HEK293 (cell line): Measurements from ENCODE around the gene AARS2.
"Not testable (repeated sequence)": the region's sequence is repeated elsewhere in the genome, so short reads cannot be mapped to it uniquely, and the experiment has no call there.

ENCODE experiments used
- CTCF ChIA-PET: fragments of 350-600 bp; formaldehyde crosslinking; extraction: SDS; loops from one replicate; lab custom pipeline; 2021; ENCODE audit warnings: antibody characterized with exemption; lab: Yijun Ruan, JAX
- POLR2A ChIA-PET: fragments of 300-600 bp; formaldehyde crosslinking; extraction: SDS; loops from one replicate; lab custom pipeline; 2020; ENCODE audit warnings: antibody characterized with exemption, inconsistent platforms; lab: Yijun Ruan, JAX
- H3K27ac ChIP-seq: fragments of 200-500 bp; sonication (Bioruptor generic); 2 replicates; pipeline ENCODE4 v1.5.1; 2014; ENCODE audit warnings: low read depth, low read length, control low read depth, inconsistent platforms; ENCODE audit errors: extremely low read depth
- H3K36me3 ChIP-seq, 2 experiments: fragments of 200-500 bp in 1 of 2; sonication (Bioruptor generic) in 1 of 2; 1 replicate in 1 of 2; 2 replicates in 1 of 2; pipeline ENCODE4 v1.5.1; 2014 to 2017; ENCODE audit warnings: inconsistent platforms in 2 of 2, low read length in 2 of 2; ENCODE audit not compliant: control insufficient read depth in 2 of 2, insufficient read depth in 1 of 2
- H3K4me1 ChIP-seq: fragments of 200-500 bp; sonication (Bioruptor generic); 2 replicates; pipeline ENCODE4 v1.5.1; 2014; ENCODE audit warnings: mild to moderate bottlenecking, low read length, inconsistent platforms; ENCODE audit not compliant: control insufficient read depth, insufficient read depth
- H3K4me3 ChIP-seq: 2 replicates; pipeline ENCODE4 v1.5.1; 2011; ENCODE audit warnings: low read depth, mild to moderate bottlenecking, control low read depth, low read length, moderate library complexity
- H3K9me3 ChIP-seq: fragments of 200-500 bp; sonication (Bioruptor generic); 2 replicates; pipeline ENCODE4 v1.5.1; 2014; ENCODE audit warnings: low read depth, low read length, inconsistent platforms; ENCODE audit not compliant: control insufficient read depth, insufficient read depth
- MYNN ChIP-seq: fragments of 450-650 bp; formaldehyde crosslinking; IDR thresholded peaks from 2 replicates; pipeline ENCODE4 v1.5.1; 2016; ENCODE audit warnings: missing biosample characterization, missing genetic modification characterization, borderline replicate concordance
- PRDM2 ChIP-seq: fragments of 450-650 bp; formaldehyde crosslinking; IDR thresholded peaks from 2 replicates; pipeline ENCODE4 v1.5.1; 2016; ENCODE audit warnings: missing biosample characterization, missing genetic modification characterization, borderline replicate concordance
- REPIN1 ChIP-seq: fragments of 450-650 bp; formaldehyde crosslinking; IDR thresholded peaks from 2 replicates; pipeline ENCODE4 v1.5.1; 2017; ENCODE audit warnings: missing biosample characterization, missing genetic modification characterization, low read depth
- ZBTB1 ChIP-seq: fragments of 450-650 bp; formaldehyde crosslinking; IDR thresholded peaks from 2 replicates; pipeline ENCODE4 v1.5.1; 2016; ENCODE audit warnings: missing biosample characterization, missing genetic modification characterization
- ZBTB20 ChIP-seq: fragments of 450-650 bp; formaldehyde crosslinking; IDR thresholded peaks from 2 replicates; pipeline ENCODE4 v1.5.1; 2016; ENCODE audit warnings: missing biosample characterization, missing genetic modification characterization
- ZBTB7A ChIP-seq: fragments of 450-650 bp; formaldehyde crosslinking; IDR thresholded peaks from 2 replicates; pipeline ENCODE4 v1.5.1; 2016; ENCODE audit warnings: low read depth, missing biosample characterization, missing genetic modification characterization
- ZNF146 ChIP-seq: fragments of 450-650 bp; formaldehyde crosslinking; IDR thresholded peaks from 2 replicates; pipeline ENCODE4 v1.5.1; 2016; ENCODE audit warnings: missing biosample characterization, missing genetic modification characterization
- ZNF19 ChIP-seq: fragments of 450-650 bp; formaldehyde crosslinking; IDR thresholded peaks from 2 replicates; pipeline ENCODE4; 2016; ENCODE audit warnings: missing biosample characterization, missing genetic modification characterization, low read depth
- ZNF280D ChIP-seq: fragments of 450-650 bp; formaldehyde crosslinking; IDR thresholded peaks from 2 replicates; pipeline ENCODE4 v1.5.1; 2016; ENCODE audit warnings: missing biosample characterization, missing genetic modification characterization
- ZNF433 ChIP-seq: fragments of 450-650 bp; formaldehyde crosslinking; IDR thresholded peaks from 2 replicates; pipeline ENCODE4 v1.5.1; 2016; ENCODE audit warnings: missing biosample characterization, missing genetic modification characterization, low read depth
- ZNF549 ChIP-seq: fragments of 450-650 bp; IDR thresholded peaks from 2 replicates; pipeline ENCODE4 v1.5.1; 2018; ENCODE audit warnings: missing biosample characterization, missing genetic modification characterization, mild to moderate bottlenecking, inconsistent platforms, moderate library complexity
- ZNF660 ChIP-seq: fragments of 450-650 bp; IDR thresholded peaks from 2 replicates; pipeline ENCODE4 v1.5.1; 2018; ENCODE audit warnings: missing biosample characterization, mild to moderate bottlenecking, missing genetic modification characterization
- ZNF677 ChIP-seq: fragments of 450-650 bp; IDR thresholded peaks from 2 replicates; pipeline ENCODE4 v1.5.0; 2018; ENCODE audit warnings: missing biosample characterization, mild to moderate bottlenecking, missing genetic modification characterization, moderate library complexity
- ZNF792 ChIP-seq: fragments of 450-650 bp; formaldehyde crosslinking; IDR thresholded peaks from 2 replicates; pipeline ENCODE4 v1.5.1; 2016; ENCODE audit warnings: missing biosample characterization, missing genetic modification characterization
- TF ChIP-seq, protein P1 (sequence below): fragments of 450-650 bp; formaldehyde crosslinking; IDR thresholded peaks from 2 replicates; pipeline ENCODE4 v1.5.1; 2016; ENCODE audit warnings: missing biosample characterization, missing genetic modification characterization
- TF ChIP-seq, protein P2 (sequence below): fragments of 450-650 bp; formaldehyde crosslinking; optimal IDR thresholded peaks from 2 replicates; pipeline ENCODE3; 2016; ENCODE audit warnings: missing biosample characterization, mild to moderate bottlenecking, missing genetic modification characterization

The AARS2 gene

GRCh38 chr6:44349904-44350649 is 36.9 kb upstream of the AARS2 start:
- CTCF ChIA-PET, result interaction anchor here (0.6 to 1.8 kb wide), 2 partner anchors 11 to 82 kb away, joined by 4 to 9 read pairs; no protein-coding TSS in a partner anchor
- POLR2A ChIA-PET, result interaction anchor here (0.7 kb wide), 1 partner anchor 914 kb away, joined by 4 read pairs; no protein-coding TSS in a partner anchor

GRCh38 chr6:44346818-44347217 is 33.7 kb upstream of the AARS2 start:
- H3K4me3 ChIP-seq, H3K9me3 ChIP-seq, H3K36me3 ChIP-seq, POLR2A ChIA-PET, H3K4me1 ChIP-seq: not testable (repeated sequence)
- TF ChIP-seq ZNF146 (tag by site-specific recombination), result peak; percentile 99
- TF ChIP-seq ZNF280D (tag by site-specific recombination), result 0 out of 2 replicates have a peak, but pooled peaks have one; percentile 66
- TF ChIP-seq, all 188 proteins: peak for 2; not testable (repeated sequence) for 186
- CTCF ChIA-PET, result interaction anchor here (3.8 kb wide), 1 partner anchor 8 kb away, joined by 20 read pairs; no protein-coding TSS in a partner anchor
- H3K27ac ChIP-seq, result not testable (repeated sequence)

More at GRCh38 chr6:44349904-44350649, 36.9 kb upstream of the AARS2 start:
- Histone ChIP-seq H3K4me1 (peaks cover 3% of the 10 kb centered on the region; the same call in 1 of the 2 replicates), H3K4me3 (no peak overlapping the region), H3K9me3 (no peaks in the 10 kb centered on the region), H3K36me3 (no peaks in the 10 kb centered on the region), H3K27ac (no peak overlapping the region)
- TF ChIP-seq MYNN (tag by site-specific recombination), result no peak
- peak; percentile 43; the same call in 1 of the 2 replicates for TF ChIP-seq ZBTB20

DNA sequence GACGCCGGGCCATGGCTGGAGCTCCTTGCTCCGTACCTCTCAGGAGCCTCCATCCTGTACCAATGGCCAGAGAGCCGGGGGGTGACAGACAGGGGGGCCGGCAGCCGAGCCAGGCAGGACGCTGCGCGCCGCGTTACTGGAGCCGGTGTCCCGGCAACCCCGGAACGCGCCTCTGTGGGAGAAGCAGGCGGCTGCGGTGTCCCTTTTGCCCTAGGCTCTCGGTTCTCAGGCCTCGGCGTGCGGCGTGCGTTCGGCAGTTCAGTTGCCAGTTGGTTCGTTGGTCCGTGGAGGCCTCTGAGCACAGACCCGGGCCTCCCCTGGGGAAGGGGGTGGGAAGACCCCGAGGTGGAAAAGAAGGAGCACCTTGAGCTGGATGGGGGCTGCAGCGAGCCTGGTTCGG is 29.3 kb upstream of the AARS2 start, which contains the start of gene SPATS1:
SPATS1 (plus strand) TSS at position 162 of the 400 bp plus-strand sequence. CDS start 446 bp downstream, outside the sequence.
- H3K27ac ChIP-seq, result no peak within 1 kb of the TSS
- no peaks in the 10 kb centered on the region; the same call in 1 of the 2 replicates for H3K4me1 ChIP-seq
- POLR2A ChIA-PET, result interaction anchor here (0.7 kb wide), 1 partner anchor 24 kb away, joined by 3 read pairs; no protein-coding TSS in a partner anchor
- no peaks in the 10 kb centered on the region for H3K36me3 ChIP-seq
- no peaks in the 10 kb centered on the region for H3K9me3 ChIP-seq
- no peak within 1 kb of the TSS for H3K4me3 ChIP-seq
- CTCF ChIA-PET, result interaction anchor here (0.6 to 5.3 kb wide), 5 partner anchors 24 to 170 kb away, joined by 3 to 56 read pairs (median 6); partner anchors contain the start of gene NFKBIE
- TF ChIP-seq ZNF792, result no peak
- TF ChIP-seq ZNF549 (tag by site-specific recombination), result no peak
- no peak for TF ChIP-seq ZNF433 (tag by site-specific recombination)
- TF ChIP-seq ZNF19, result no peak
- no peak for TF ChIP-seq ZBTB1 (tag by site-specific recombination)
- TF ChIP-seq, protein P1, sequence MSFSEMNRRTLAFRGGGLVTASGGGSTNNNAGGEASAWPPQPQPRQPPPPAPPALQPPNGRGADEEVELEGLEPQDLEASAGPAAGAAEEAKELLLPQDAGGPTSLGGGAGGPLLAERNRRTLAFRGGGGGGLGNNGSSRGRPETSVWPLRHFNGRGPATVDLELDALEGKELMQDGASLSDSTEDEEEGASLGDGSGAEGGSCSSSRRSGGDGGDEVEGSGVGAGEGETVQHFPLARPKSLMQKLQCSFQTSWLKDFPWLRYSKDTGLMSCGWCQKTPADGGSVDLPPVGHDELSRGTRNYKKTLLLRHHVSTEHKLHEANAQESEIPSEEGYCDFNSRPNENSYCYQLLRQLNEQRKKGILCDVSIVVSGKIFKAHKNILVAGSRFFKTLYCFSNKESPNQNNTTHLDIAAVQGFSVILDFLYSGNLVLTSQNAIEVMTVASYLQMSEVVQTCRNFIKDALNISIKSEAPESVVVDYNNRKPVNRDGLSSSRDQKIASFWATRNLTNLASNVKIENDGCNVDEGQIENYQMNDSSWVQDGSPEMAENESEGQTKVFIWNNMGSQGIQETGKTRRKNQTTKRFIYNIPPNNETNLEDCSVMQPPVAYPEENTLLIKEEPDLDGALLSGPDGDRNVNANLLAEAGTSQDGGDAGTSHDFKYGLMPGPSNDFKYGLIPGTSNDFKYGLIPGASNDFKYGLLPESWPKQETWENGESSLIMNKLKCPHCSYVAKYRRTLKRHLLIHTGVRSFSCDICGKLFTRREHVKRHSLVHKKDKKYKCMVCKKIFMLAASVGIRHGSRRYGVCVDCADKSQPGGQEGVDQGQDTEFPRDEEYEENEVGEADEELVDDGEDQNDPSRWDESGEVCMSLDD (tag by site-specific recombination), result no peak
- no peak for TF ChIP-seq REPIN1
- TF ChIP-seq ZBTB7A, result no peak
- TF ChIP-seq PRDM2 (tag by site-specific recombination), result no peak
- TF ChIP-seq, protein P2, sequence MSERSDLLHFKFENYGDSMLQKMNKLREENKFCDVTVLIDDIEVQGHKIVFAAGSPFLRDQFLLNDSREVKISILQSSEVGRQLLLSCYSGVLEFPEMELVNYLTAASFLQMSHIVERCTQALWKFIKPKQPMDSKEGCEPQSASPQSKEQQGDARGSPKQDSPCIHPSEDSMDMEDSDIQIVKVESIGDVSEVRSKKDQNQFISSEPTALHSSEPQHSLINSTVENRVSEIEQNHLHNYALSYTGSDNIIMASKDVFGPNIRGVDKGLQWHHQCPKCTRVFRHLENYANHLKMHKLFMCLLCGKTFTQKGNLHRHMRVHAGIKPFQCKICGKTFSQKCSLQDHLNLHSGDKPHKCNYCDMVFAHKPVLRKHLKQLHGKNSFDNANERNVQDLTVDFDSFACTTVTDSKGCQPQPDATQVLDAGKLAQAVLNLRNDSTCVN (tag by site-specific recombination), result no peak
- TF ChIP-seq ZNF660 (tag by site-specific recombination), result no peak
- no peak for TF ChIP-seq ZNF677 (tag by site-specific recombination)
